HEK293 (cell line): Measurements from ENCODE around the gene FAM168A.

Experiments
- BCL11A ChIP-seq: fragments of 450-650 bp; formaldehyde crosslinking; IDR thresholded peaks from 2 replicates; pipeline ENCODE4 v1.5.1; 2016; ENCODE audit warnings: low read depth, missing biosample characterization, missing genetic modification characterization
- CTCF ChIP-seq: fragments of 450-650 bp; formaldehyde crosslinking; IDR thresholded peaks from 2 replicates; pipeline ENCODE4 v1.5.1; 2016; ENCODE audit warnings: missing biosample characterization, missing genetic modification characterization
- OVOL3 ChIP-seq: fragments of 450-650 bp; formaldehyde crosslinking; IDR thresholded peaks from 2 replicates; pipeline ENCODE4 v1.5.1; 2016; ENCODE audit warnings: missing biosample characterization, missing genetic modification characterization
- PRDM1 ChIP-seq: fragments of 450-650 bp; formaldehyde crosslinking; IDR thresholded peaks from 2 replicates; pipeline ENCODE4; 2016; ENCODE audit warnings: missing biosample characterization, missing genetic modification characterization
- ZBTB1 ChIP-seq: fragments of 450-650 bp; formaldehyde crosslinking; IDR thresholded peaks from 2 replicates; pipeline ENCODE4 v1.5.1; 2016; ENCODE audit warnings: missing biosample characterization, missing genetic modification characterization
- ZNF76 ChIP-seq: fragments of 450-650 bp; formaldehyde crosslinking; IDR thresholded peaks from 2 replicates; pipeline ENCODE4; 2016; ENCODE audit warnings: low read depth, missing biosample characterization, missing genetic modification characterization, borderline replicate concordance

- TF ChIP-seq ZNF76 (tag by site-specific recombination), result no peak
- TF ChIP-seq ZBTB1, result no peak
- TF ChIP-seq CTCF (tag by site-specific recombination), result no peak
- TF ChIP-seq BCL11A (tag by site-specific recombination), result no peak
- TF ChIP-seq OVOL3 (tag by site-specific recombination), result no peak
- TF ChIP-seq PRDM1 (tag by site-specific recombination), result no peak
These were observed 27.3 kb downstream of the FAM168A start for GRCh38 chr11:73570415-73571114.
